Fibroblast of pulmonary artery (primary cell): ENCODE data around the gene LIG1.

Experiments
- DNase-seq: peaks from one replicate; pipeline ENCODE4 v3.0.0-alpha.2; 2010; ENCODE audit warnings: low read depth
- H3K4me3 ChIP-seq: replicated peaks from 2 replicates; pipeline ENCODE4 v1.5.1; 2011; ENCODE audit warnings: low read depth, mild to moderate bottlenecking, control low read depth, low read length, moderate library complexity
- CTCF ChIP-seq: IDR thresholded peaks from 2 replicates; pipeline ENCODE4 v1.5.1; 2011; ENCODE audit warnings: mild to moderate bottlenecking, control low read depth, low read length, inconsistent platforms; ENCODE audit errors: missing control alignments

The LIG1 gene

GRCh38 chr19:48170817-48171347 lies 738 bp upstream of the LIG1 start:
- TF ChIP-seq CTCF = no peak
- DNase-seq = no peak
- H3K4me3 ChIP-seq = peak overlapping the region; percentile 87

GRCh38 chr19:48169578-48169938 lies 586 bp downstream of the LIG1 start:
- DNase-seq = peak; percentile 71
- H3K4me3 ChIP-seq = peak overlapping the region; percentile 87
- no peak for TF ChIP-seq CTCF

- no peak for DNase-seq
- TF ChIP-seq CTCF = no peak
- H3K4me3 ChIP-seq = no peak overlapping the region
These were observed 1.5 kb downstream of the LIG1 start for GRCh38 chr19:48168689-48169088.

- no peak overlapping the region for H3K4me3 ChIP-seq
- no peak for TF ChIP-seq CTCF
- no peak for DNase-seq
These were observed 11.8 kb downstream of the LIG1 start for GRCh38 chr19:48158210-48158790.

- TF ChIP-seq CTCF = no peak
- no peak for DNase-seq
- H3K4me3 ChIP-seq = no peak overlapping the region
These were observed 16.1 kb downstream of the LIG1 start for GRCh38 chr19:48154003-48154402.

- peak; percentile 73 for DNase-seq
- TF ChIP-seq CTCF = peak; percentile 71
- no peak overlapping the region for H3K4me3 ChIP-seq
These were observed 17.6 kb downstream of the LIG1 start for GRCh38 chr19:48152551-48152950.

GRCh38 chr19:48149430-48149829 lies 20.7 kb downstream of the LIG1 start:
- H3K4me3 ChIP-seq = no peak overlapping the region
- TF ChIP-seq CTCF = no peak
- peak; percentile 15 for DNase-seq
